ENCODE data around the gene TIGD4. TPM values are rescaled to one million over a fixed set of nuclear protein-coding genes. Genes with fewer than 3 reads are reported as not detected.

The TIGD4 gene
- total and polyA plus RNA-seq, 4 donors = 0.33 to 2.1 (median 0.82) TPM

GRCh38 chr4:152810715-152811287, 31.3 kb upstream of the TIGD4 start:
- no peaks in the 10 kb centered on the region for H3K27me3 ChIP-seq (ENCODE audit: control insufficient read depth in 3 of 3, insufficient read depth in 3 of 3, low read length in 2 of 3)
- H3K9ac ChIP-seq (ENCODE audit: insufficient read depth in 1 of 2, low read length in 2 of 2) = no peak overlapping the region
- ATAC-seq (ENCODE audit: insufficient read depth, low FRiP score) = no peak
- peaks cover 0 to 12% (median 1%) of the 10 kb centered on the region in 4 donors for H3K9me3 ChIP-seq (ENCODE audit: control insufficient read depth in 4 of 4, insufficient read depth in 3 of 4, low read length in 3 of 4)
- TF ChIP-seq CTCF (IDR thresholded peaks at IDR 0.05; ENCODE audit: control extremely low read depth, extremely low read depth) = no peak
- DNase-seq = peak in 2 of 3 donors; percentile 11 to 31
- no peak overlapping the region for H3K27ac ChIP-seq (ENCODE audit: low read depth in 1 of 2, low read length in 1 of 2)
- H3K4me3 ChIP-seq = no peak overlapping the region
- 78 to 91% methylated on average over 11 of the region's 11 CpGs for WGBS, 2 donors
- H3K4me1 ChIP-seq (ENCODE audit: control insufficient read depth in 5 of 5, insufficient read depth in 5 of 5, low read length in 5 of 5) = peaks cover 0 to 6% (median 2%) of the 10 kb centered on the region in 5 donors
- peaks cover 0 to 4% (median 0%) of the 10 kb centered on the region in 4 donors for H3K36me3 ChIP-seq (ENCODE audit: control insufficient read depth in 4 of 4, insufficient read depth in 4 of 4, low read length in 4 of 4)

- TF ChIP-seq CTCF (IDR thresholded peaks at IDR 0.05; ENCODE audit: control extremely low read depth, extremely low read depth) = no peak
- no peaks in the 10 kb centered on the region for H3K36me3 ChIP-seq (ENCODE audit: control insufficient read depth in 4 of 4, insufficient read depth in 4 of 4, low read length in 4 of 4)
- no peak for DNase-seq
- no peak for ATAC-seq (ENCODE audit: insufficient read depth, low FRiP score)
- no peaks in the 10 kb centered on the region for H3K27me3 ChIP-seq (ENCODE audit: control insufficient read depth in 3 of 3, insufficient read depth in 3 of 3, low read length in 2 of 3)
- no peak overlapping the region for H3K4me3 ChIP-seq
- peaks cover 0 to 6% (median 3%) of the 10 kb centered on the region in 5 donors for H3K4me1 ChIP-seq (ENCODE audit: control insufficient read depth in 5 of 5, insufficient read depth in 5 of 5, low read length in 5 of 5)
- 93 to 94% methylated on average over 8 of the region's 8 CpGs for WGBS, 2 donors
- H3K9me3 ChIP-seq (ENCODE audit: control insufficient read depth in 4 of 4, insufficient read depth in 3 of 4, low read length in 3 of 4) = peaks cover 0 to 2% (median 0%) of the 10 kb centered on the region in 4 donors
- no peak overlapping the region for H3K9ac ChIP-seq (ENCODE audit: insufficient read depth in 1 of 2, low read length in 2 of 2)
- H3K27ac ChIP-seq (ENCODE audit: low read depth in 1 of 2, low read length in 1 of 2) = no peak overlapping the region
Observed at GRCh38 chr4:152808670-152809069, 29.1 kb upstream of the TIGD4 start.

- no peaks in the 10 kb centered on the region for H3K27me3 ChIP-seq (ENCODE audit: control insufficient read depth in 3 of 3, insufficient read depth in 3 of 3, low read length in 2 of 3)
- H3K36me3 ChIP-seq (ENCODE audit: control insufficient read depth in 4 of 4, insufficient read depth in 4 of 4, low read length in 4 of 4) = no peaks in the 10 kb centered on the region
- H3K4me1 ChIP-seq (ENCODE audit: control insufficient read depth in 5 of 5, insufficient read depth in 5 of 5, low read length in 5 of 5) = peaks cover 0 to 6% (median 3%) of the 10 kb centered on the region in 5 donors
- 51 to 66% methylated on average over 3 of the region's 3 CpGs for WGBS, 2 donors
- no peak overlapping the region for H3K27ac ChIP-seq (ENCODE audit: low read depth in 1 of 2, low read length in 1 of 2)
- H3K4me3 ChIP-seq = no peak overlapping the region
- no peaks in the 10 kb centered on the region for H3K9me3 ChIP-seq (ENCODE audit: control insufficient read depth in 4 of 4, insufficient read depth in 3 of 4, low read length in 3 of 4)
- DNase-seq (no peak), ATAC-seq (ENCODE audit: insufficient read depth, low FRiP score) (no peak)
- no peak for TF ChIP-seq CTCF (IDR thresholded peaks at IDR 0.05; ENCODE audit: control extremely low read depth, extremely low read depth)
- H3K9ac ChIP-seq (ENCODE audit: insufficient read depth in 1 of 2, low read length in 2 of 2) = no peak overlapping the region
Observed at GRCh38 chr4:152807294-152807829, 27.8 kb upstream of the TIGD4 start.
